Fibroblast of skin of scalp (primary cell): Measurements from ENCODE around the gene GLG1.

Source experiments
- DNase-seq: peaks from one replicate; pipeline ENCODE4 v3.0.0-alpha.2; 2013

GLG1 gene

DNA sequence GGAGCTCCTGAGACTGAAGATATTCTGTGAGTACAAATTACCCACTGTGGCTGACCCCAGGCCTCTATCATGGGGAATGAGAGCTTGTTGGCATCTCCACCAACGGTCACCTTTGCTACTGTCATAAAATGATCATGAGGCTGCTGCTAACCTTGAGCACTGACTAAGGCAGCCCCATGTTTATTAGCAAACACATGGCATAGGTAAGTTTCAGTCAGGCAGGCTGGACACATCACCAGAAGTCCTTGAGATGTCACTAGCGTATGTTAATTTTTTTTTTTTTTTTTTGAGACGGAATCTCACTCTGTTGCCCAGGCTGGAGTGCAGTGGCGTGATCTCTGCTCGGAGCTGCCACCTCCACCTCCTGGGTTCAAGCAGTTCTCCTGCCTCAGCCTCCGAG is 1.5 kb upstream of the GLG1 start:
- no peak for DNase-seq

DNA sequence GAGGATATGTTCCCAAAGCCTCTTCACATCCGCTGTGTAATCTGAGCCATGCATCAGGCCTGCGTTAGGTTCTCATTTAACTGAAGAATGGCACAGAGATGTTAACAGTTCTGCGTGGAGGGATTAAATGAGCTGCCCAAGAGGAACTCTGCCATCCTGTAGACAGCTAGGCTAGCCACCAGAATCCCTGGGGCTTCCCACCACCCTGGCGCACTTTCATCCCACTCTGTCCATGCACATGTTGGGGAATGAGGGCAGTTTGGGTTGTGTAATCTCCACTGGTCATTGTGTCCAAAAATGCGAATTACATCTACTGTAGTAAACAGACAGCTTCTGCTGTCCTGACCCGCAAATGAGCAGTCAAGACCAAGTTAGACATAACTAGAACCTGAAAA is 1.0 kb upstream of the GLG1 start:
- DNase-seq = peak; percentile 25

DNA sequence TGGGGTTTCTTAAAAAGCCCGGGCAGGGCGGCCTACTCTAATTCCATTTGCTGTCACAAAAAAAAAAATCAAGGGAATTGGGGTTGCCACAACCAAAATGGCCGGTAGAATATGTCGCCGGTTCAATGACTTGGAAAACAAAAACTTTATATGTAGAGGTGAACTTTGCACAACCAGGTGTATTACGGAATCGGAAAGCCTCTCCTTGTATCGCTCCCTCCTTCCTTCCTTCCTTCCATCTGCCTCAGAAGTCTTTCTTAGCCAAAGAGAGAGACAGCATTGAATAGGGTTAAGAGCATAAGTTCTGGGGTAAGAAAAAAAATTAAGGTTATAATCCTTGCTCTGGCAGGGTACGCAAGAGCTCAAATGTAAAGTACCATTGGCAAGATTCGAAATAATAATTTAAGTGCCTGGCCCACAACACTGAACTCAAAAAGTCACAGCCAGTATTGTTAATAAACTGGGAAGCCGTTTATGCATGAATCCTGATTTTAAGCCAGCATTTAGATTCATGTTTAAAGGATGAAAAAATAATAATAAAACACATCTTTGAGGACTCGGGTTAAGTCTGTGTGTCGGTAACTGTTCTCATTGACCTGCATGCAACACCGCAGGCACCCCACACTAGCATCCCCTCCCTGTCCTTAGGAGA is 522 bp upstream of the GLG1 start:
- DNase-seq = no peak

DNA sequence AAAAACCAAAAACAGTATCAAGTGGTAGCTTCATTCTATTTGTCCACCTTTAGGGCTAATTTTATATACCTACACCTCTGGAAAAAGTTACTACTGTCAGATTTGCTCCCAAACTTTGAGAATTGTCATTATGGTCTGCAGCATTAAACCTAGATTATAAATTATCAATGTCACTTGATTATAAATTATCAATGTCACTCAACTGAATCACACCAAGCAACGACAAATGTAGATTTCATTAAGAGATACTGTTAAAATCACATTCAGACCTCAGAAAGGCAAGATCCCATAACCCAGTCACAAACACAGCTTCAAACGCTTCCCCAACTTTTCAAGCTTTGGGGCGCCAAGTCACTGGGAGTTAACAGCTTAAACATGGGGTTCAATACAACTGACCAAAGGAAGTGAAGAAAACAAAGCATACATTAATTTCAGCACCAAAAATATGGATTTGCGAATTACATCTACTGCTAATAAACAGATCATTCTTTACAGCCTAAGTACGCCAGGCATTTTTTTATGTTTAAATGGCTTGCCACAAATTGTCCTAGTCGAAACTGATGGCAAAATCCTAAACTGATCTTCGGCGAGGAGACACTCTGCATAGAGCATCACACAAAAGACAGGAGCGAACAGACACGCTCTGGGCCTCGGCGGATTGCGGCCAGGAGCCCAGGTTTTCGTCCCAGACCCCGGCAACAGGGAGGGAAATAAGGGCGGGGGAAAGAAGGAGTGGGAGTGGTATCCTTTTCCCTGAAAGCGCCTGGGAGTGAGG is 981 bp downstream of the GLG1 start:
- peak; percentile 30 for DNase-seq

DNA sequence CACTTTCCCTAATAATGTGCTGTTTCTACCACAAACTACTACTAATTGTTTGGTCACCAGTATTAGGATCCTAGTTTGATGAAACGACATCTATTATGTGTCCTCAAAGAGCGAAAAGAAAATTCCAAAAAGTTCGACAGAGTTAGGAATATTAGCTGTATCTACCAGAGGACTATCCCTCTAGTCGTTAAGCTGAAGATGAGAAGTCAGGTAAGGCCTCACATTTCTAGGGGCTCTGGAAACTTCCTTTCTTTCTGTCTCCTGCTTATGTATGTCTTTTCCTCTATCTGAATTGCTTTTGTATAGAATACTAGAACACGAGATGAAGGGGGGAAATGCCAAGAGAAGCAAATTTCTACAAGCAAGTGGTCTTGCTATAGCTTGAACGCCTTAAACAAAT is 1.6 kb downstream of the GLG1 start:
- DNase-seq = no peak

DNA sequence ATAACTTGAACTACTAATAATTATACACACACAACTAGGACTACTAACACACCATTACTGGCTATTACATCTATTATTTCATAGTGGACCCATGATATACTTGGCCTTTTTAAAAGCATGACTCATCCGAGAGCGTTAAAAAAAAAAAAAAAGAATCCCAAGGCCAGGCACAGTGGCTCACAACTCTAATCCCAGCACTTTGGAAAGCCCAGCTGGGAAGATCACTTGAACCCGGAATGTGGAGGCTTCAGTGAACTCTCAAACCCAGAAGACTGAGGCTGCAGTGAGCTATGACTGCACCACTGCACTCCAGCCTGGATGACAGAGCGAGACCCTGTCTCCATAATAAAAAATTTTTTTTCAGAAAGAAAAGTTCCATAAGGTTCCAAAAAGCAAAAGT is 3.1 kb downstream of the GLG1 start:
- no peak for DNase-seq

DNA sequence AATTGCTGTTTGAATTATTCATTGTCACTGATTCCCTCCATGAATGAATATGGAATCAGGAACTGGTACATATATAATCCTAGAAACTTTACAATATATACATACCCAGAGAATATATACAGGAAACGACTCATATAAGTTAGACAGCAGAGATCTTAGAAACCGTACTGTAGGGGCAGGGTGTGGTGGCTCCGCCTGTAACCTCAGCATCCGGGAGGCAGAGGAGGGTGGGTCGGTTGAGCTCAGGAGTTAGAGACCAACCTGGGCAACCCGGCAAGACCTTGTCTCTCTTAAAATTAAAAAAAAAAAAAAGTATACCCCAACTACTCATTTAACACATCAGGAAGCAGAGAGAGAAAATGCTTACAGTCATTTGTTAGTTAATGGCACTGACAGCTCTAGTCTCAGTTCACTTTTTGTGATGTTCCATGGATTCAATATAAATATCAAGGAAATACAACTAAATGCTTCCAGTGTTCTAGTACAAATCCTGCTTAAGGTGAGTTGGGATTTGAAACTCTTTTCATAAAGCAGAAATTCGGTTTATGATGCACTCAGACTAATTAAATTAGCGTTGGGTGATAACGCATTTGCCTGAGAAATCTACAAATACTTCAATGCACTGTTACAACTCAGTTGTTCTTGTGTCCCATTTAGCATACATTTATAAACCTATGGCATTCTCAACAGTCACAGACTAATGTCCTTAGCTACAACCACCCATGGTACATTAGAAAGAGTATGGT is 5.6 kb downstream of the GLG1 start:
- no peak for DNase-seq

DNA sequence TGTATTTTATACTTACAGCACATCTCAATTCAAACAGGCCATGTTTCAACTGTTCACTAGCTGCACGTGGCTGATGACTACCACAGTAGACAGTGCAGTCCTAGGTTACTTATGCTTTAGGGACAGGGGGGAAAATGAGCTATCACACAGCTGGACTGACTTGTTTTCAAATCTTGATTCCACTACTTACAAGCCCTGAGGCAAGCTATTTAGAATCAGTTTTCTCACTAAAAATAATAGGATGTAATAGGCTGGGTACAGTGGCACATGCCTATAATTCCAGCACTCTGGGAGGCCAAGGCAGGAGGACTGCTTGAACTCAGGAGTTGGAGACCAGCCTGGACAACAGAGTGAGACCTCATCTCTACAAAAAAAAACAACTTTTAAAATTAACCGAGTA is 10.3 kb downstream of the GLG1 start:
- DNase-seq = no peak

DNA sequence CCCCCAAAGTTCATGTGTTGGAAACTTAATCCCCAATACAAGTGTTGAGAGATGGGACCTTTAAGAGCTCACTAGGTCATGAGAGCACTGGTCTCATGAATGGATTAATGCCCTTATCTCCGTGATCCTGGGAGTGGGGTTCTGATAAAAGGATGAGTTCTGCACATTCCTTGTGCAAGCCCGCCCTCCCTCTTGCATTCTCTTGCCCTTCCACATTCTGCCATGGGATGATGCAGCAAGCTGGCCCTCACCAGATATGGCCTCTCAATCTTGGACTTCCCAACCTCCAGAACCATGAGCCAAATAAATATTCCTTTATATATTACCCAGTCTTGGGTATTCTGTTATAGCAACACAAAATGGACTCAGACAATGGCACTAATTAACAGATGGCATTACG is 14.1 kb downstream of the GLG1 start:
- DNase-seq = no peak

DNA sequence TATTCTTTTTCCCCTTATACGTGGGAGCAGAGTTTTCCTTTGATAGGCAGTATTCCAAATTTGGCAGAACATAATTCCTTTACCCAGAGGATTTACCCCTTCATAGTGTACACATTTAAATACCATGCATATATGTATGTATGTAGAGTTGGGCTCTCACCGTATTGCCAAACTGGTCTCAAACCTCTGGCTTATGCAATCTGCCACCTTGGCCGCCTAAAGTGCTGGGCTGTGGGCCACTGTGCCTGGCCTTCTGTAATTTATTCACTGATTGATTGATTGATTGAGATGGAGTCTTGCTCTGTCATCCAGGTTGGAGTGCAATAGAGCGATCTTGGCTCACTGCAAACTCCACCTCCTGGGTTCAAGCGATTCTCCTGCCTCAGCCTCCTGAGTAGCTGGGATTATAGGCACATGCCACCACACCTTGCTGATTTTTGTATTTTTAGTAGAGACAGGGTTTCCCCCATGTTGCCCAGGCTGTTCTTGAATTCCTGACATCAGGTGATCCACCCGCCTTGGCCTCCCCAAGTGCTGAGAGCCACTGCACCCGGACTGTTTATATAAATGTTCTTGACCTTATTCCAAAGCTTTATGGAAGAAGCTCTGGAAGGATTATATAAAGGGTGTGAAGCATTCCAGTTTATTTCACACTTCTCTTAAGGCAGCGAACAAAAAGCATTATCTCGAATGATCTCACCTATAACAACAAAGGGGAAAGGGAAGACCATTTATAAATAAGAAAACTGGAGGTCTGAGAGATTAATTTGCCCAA is 14.9 kb downstream of the GLG1 start:
- DNase-seq = no peak

DNA sequence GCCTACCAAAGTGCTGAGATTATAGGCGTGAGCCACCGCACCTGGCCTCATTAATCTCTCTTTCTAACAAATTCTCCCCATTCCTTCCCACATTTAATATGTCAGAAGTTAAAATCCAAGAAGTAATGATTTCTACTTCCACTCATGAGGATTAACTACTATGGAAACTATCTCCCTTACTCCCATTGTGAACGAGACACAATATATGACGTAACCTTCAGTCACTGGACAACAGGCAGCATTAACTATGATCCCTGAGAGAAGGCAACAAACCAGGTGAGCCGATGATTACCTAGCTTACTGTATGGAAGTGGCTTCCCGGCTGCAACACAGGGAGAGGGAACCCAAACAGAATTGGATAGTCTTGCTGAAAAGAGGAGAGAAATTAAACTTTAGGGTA is 20.0 kb downstream of the GLG1 start:
- DNase-seq = no peak

DNA sequence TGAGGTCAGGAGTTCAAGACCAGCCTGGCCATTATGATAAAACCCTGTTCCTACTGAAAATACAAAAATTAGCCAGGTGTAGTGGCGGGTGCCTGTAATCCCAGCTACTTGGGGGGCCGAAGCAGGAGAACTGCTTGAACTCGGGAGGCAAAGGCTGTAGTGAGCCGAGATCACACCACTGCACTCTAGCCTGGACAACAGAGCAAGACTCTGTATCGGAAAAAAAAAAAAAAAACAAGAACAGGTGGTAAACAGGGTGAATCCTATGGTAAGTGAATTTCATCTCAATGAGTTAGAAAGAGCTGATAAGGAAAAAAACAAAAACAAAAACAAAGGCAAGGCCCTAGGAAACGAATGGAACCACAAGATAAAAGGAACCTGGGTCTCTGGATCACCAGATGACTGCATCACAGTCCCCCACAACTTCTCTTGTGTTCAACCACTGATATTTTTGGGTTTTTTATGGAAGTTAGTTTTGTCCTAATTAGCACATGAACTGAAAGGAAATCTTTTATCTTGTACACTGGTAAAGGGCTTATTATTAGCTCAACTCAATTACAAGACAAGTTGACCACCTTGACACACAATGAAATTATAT is 21.0 kb downstream of the GLG1 start:
- DNase-seq = no peak

DNA sequence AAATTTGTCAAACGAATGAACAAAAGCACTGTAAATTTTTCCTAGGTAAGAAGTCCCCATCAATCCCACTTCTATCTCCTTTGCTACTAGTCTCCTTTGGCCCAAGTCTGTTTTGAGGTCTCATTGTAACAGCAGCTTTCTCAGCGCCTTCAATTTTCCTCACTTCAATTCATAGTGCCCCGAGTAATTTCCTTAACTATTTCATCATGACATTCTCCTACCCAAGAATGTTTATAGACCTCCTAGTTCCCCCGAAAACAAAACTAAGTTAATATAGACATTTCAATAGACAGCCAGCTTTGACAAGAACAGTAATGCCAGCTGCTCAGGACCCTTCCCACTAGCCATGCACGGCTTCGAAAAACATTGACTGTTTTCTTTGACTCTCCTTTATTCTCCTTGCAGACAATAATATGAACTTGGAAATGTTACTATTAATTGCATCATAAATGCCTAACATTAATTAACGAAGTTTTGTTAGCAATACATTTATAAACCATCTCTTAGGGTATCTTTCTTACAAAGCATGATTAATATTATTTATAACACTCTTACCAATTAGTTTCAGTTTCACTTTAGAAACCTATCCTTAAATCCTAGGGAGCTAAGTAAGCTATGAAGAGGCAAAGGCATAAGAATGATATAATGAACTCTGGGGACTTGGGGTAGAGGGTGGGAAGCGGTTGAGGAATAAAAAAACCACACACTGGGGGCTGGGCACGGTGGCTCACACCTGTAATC is 22.8 kb downstream of the GLG1 start:
- peak; percentile 64 for DNase-seq

DNA sequence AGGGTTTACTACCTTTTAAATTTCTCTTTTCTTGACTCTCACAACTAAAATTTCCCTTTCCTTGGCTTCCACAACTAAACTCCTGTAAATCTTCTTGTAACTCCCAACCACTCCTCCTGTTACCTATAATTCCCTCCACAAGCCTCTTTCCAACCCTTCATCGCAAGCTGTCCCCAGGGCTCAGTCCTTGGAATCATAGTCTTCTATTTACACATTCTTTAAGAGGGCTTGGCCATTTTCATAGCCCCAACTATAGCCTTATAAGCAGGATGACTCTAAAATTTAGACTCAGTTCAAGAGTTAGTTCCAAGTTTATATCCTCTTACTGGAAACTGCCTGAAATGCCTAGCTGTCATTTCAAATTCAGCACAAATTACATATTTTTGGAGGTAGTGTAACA is 23.9 kb downstream of the GLG1 start:
- peak; percentile 34 for DNase-seq

DNA sequence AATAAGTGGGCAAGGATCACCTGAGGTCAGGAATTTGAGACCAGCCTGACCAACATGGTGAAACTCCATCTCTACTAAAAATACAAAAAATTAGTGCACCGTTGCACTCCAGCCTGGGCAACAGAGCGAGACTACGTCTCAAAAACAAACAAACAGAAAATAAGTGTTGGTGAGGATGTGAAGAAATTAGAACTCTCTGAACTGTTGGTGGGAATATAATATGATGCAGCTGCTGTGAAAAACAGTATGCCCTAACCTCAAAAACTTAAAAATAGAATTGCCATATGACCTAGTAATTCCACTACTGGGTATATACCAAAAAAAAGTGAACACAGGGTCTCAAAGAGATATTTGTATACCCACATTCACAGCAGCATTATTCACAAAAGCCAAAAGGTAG is 26.1 kb downstream of the GLG1 start:
- no peak for DNase-seq

DNA sequence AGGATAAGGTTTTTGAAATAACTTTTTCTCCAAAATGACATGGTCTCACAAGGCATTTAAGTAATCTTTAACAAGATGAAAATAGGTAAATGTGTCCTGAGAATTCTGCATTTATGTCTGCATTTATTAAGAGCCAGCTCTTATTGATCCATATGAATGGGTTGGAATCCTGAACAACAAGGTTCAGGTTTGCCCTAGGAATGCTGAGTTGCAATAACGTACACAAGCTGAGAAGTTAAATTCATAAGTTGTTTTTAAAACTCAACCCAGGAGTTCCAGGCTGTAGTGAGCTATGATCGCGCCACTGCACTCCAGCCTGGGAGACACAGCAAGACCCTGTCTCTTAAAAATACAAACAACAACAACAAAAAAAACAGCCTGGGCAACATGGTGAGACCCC is 28.1 kb downstream of the GLG1 start:
- no peak for DNase-seq

DNA sequence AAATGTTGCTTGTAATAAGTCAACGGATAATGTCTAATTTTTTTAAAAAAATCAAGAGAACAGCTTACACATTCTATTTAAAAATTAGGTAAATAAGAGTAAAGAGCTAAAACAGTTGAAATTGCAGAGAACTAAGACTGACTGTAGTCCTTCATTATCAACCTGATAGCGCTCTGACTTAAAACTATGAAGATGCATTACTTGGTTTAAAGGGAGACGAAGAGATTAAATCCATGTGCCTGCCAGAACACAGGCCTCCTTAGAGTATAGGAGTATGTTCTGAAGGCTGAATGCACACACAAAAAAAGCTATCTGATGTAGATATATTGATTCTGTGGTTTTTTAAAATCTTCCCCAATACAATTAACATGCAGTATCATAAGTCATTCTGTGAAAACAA is 28.5 kb downstream of the GLG1 start:
- DNase-seq = no peak

DNA sequence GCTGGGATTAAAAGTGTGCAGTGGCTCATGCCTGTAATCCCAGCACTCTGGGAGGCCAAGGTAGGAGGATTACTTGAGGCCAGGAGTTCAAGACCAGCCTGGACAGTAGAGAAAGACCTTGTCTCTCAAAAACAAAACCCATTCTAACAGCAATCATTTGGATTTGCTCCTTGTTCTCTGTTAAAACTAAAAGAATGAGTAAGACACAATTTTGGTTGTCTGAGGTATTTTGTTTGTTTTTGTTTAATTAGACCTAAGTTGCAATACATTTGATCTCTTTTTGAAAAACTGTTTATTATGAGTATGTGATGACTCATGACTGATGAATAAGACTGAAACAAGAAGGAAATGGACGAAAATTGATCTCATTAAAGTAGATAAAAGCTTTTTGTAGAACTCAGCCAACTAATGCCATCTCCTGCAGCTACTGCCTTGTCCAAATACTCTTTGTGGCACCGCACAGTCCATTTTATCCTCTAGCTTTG is 29.0 kb downstream of the GLG1 start:
- DNase-seq = peak; percentile 56

DNA sequence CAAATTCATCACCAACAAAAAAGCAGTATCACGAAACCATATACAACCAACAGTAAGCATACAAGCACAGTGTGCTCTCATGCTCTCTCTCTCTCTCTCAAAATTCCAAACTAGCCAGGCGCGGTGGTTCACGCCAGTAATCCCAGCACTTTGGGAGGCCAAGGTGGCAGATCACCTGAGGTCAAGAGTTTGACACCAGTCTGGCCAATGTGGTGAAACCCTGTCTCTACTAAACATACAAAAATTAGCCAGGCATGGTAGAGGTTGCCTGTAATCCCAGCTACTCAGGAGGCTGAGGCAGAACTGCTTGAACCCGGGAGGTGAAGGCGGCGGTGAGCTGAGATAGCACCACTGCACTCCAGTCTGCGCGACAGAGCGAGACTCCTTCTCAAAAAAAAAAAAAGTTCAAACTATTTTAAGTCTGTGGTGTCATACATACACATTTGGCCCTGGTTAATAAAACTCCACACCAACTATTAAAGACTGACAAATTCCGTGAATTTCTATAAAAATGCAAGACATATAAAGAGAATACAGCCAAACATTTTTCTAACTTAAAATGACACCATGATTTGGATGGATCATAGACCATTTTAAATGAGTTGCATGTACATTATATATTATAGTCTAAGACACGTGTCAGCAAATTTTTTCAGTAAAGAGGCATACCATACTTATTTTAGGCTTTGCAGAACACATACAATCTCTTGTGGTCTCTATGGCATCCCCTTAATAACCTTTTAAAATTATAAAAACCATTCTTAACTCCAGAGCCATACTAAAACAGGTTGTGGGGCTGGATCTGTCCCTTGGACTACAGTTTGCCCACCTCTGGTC is 30.9 kb downstream of the GLG1 start:
- DNase-seq = peak; percentile 16

DNA sequence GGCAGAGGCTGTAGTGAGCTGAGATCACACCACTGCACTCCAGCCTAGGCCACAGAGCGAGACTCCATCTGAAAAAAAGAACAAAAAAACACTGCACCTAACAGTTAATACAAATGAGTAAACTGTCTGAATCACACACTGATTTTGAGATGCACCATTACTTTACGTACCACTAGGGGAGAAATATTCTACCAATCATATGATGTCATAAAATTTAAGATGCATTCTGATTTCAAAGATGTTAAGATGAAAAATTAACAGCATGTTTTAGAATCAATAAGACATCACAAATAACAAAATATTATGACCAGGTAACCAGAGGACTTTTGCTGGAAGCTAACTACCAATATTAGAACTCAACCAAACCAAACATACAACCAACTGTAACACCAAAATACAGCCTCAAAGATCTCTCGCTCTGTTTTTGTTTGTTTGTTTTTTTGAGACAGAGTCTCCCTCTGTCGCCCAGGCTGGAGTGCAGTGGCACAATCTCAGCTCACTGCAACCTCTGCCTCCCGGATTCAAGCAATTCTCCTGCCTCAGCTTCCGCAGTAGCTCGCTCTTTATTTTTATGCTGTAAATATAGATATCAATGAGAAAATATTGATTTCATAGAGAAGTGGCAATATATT is 31.6 kb downstream of the GLG1 start:
- no peak for DNase-seq
